NCI-H1694 (cell line): Measurements from ENCODE around the gene CAMK2D.
"Not testable (repeated sequence)": the region's sequence is repeated elsewhere in the genome, so short reads cannot be mapped to it uniquely, and the experiment has no call there.

Source experiments
- DNase-seq: peaks from one replicate; lab custom pipeline; 2025; lab: John Stamatoyannopoulos, UW

The CAMK2D gene

DNA sequence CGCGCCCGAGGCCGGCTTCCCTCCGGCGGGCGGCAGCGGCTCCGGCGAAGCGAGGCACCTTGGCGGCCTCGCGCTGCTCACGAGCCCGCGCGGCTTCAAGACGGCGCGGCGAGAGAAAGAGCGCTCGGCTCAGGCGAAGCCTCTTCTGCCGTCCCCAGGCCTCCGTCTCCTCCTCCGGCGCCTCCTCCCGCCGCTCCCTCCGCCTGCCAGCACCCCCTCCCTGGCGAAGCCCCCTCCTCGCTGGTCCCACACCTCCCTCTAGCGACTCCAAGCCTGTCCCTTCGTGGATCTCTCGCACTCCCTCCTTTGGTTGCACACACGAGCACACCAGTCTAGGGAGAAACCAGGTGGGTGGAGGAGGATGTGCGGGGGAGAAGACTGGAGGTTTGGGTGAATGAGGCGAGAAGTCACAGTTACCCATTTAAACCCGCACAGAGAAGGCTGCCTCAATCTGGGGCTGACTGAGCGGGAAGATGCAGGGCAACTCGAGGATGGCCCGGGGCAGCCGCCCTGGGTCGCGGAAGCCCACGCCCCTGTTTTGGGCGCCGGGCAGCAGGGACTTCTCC is at the start of gene CAMK2D:
CAMK2D (minus strand) TSS at position 119 of the 566 bp plus-strand sequence. CDS start 670 bp downstream, outside the sequence.
- peak; percentile 51 for DNase-seq

- no peak for DNase-seq
Measured at GRCh38 chr4:113810906-113811305, 49.4 kb upstream of the CAMK2D start.

DNA sequence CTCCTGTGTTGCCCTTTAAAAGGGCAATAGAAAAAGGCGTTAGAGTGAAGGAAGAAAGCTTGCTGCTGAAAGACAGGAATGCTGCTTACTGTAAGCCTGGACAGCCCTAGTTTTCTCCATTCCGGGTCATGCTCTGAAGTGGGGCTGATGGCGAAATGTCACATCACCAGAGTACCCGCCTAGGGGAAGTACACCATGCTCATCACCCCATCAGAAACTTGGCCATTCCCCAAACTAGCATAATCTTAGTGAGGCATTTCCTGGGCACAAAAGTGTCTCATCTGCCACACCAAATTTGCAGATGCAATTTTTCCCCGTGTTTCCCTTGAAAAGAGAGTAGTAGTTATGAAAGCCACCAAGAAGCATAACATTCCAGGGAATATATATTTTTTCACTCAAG is 47.8 kb upstream of the CAMK2D start:
- DNase-seq, result no peak

DNA sequence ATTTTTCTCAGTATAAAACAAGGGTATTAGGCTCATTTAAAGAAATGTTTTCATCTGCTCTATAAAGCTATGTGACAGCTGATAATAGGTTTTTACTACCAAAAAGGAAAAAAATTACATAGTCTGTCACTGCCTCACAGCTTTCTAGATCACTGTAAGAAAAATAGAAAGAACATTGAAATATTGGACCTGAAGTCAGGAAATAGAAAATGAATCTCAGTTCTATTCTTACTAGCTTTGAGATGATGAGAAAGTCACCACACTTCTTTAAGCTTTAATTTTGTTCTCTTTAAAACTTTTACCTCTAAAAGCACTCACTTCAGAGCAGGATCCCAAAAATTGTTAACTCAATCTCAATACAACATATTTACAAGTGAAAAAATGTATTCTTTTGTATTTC is 45.3 kb upstream of the CAMK2D start:
- no peak for DNase-seq

- no peak for DNase-seq
Measured at GRCh38 chr4:113801882-113802281, 40.3 kb upstream of the CAMK2D start.

DNA sequence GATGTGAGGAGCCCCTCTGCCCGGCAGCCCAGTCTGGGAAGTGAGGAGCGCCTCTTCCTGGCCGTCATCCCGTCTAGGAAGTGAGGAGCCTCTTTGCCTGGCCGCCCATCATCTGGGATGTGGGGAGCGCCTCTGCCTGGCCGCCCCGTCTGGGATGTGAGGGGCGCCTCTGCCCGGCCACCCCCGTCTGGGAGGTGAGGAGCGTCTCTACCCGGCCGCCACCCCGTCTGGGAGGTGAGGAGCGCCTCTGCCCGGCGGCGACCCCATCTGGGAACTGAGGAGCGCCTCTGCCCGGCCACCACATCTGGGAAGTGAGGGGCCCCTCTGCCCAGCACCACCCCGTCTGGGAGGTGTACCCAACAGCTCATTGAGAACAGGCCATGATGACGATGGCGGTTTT is 34.8 kb upstream of the CAMK2D start:
- not testable (repeated sequence) for DNase-seq

- DNase-seq, result no peak
Measured at GRCh38 chr4:113790478-113790877, 28.9 kb upstream of the CAMK2D start.

DNA sequence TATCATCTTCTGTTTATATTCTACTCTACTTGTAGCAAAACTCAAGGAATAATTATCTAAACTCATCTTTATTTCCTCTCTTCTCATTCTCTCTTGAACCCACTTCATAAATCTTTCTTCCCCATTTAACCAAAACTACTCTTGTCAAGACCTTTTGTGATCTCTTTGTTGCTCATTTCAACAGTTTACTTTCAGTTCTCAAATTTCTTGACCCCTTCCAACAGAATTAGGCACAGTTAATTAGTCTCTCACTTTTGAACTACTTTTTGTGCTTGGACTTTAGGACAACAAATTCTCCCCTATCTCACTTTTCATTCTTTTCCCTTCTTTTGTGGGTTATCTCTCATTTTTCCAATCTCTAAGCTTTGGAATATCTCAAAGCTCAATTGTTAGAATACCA is 27.4 kb upstream of the CAMK2D start:
- no peak for DNase-seq

- DNase-seq, result no peak
Measured at GRCh38 chr4:113785781-113786180, 24.2 kb upstream of the CAMK2D start.

GRCh38 chr4:113784497-113785250 is 23.1 kb upstream of the CAMK2D start:
- DNase-seq, result no peak

GRCh38 chr4:113783701-113784100 is 22.2 kb upstream of the CAMK2D start:
- no peak for DNase-seq

GRCh38 chr4:113783289-113783688 is 21.8 kb upstream of the CAMK2D start:
- DNase-seq, result no peak

DNA sequence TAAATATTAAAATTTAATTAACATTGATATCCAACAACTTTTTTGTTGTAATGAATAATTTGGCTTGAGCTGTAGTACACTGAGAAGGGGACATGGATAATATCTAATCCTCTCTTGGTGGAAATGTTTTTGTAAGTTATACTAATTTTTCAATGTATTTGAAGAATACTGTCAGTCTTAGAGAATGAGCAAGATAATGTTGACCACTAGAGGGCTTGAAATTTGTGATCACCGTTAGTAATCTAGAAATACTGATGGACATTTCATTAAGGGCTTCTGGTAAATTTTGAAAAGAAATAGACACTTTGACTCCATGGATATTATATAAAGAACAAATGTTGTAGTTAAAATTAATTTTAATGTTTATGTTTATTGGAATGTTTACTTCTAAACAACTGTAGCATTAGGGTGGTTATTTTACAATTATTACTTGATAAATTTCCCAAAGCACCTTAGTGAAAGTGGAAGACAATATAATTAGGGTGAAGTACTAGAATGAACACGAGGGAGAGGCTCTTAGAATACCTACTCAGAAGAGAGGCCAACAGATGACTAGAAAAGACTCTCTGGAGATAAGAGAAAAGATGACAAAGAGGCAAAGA is 20.0 kb upstream of the CAMK2D start:
- DNase-seq, result no peak

- no peak for DNase-seq
Measured at GRCh38 chr4:113776679-113777078, 15.1 kb upstream of the CAMK2D start.

DNA sequence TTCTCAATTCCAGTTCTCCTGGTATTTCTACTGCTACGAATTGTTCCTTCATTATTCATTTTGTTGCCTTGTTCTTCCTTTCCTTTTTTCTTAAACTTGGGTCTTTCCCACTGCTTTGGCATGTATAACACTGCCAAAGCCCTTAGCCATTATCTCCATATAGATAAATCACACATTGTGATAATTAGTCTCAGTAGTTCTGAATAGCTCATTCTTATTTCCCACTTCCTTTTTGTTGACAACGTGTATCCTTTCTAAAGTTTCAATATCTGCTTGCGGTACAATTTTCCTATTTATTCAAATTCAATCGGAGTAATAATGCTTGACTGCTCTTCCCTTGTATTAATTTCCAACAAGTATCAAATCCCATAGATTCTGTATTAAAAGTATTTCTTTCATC is 14.5 kb upstream of the CAMK2D start:
- DNase-seq, result no peak

- DNase-seq, result no peak
Measured at GRCh38 chr4:113773756-113774155, 12.2 kb upstream of the CAMK2D start.

DNA sequence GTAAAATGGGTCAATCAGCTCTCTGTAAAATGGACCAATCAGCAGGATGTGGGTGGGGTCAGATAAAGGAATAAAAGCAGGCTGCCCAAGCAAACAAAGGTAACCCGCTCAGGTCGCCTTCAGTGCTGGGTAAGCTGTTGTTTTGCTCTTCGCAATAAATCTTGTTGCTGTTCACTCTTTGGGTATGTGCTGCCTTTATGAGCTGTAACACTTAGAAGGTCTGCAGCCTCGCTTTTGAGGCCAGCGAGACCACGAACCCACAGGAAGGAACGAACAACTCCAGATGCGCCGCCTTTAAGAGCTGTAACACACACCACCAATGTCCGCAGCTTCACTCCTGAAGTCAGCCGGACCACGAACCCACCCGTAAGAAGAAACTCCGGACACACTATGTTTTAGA is 11.5 kb upstream of the CAMK2D start:
- DNase-seq, result no peak

GRCh38 chr4:113772319-113772718 is 10.8 kb upstream of the CAMK2D start:
- DNase-seq, result no peak

GRCh38 chr4:113769744-113770143 is 8.2 kb upstream of the CAMK2D start:
- no peak for DNase-seq

GRCh38 chr4:113768952-113769351 is 7.4 kb upstream of the CAMK2D start:
- DNase-seq, result no peak

- DNase-seq, result no peak
Measured at GRCh38 chr4:113766882-113767281, 5.3 kb upstream of the CAMK2D start.

GRCh38 chr4:113764720-113765264 is 3.3 kb upstream of the CAMK2D start:
- no peak for DNase-seq

DNA sequence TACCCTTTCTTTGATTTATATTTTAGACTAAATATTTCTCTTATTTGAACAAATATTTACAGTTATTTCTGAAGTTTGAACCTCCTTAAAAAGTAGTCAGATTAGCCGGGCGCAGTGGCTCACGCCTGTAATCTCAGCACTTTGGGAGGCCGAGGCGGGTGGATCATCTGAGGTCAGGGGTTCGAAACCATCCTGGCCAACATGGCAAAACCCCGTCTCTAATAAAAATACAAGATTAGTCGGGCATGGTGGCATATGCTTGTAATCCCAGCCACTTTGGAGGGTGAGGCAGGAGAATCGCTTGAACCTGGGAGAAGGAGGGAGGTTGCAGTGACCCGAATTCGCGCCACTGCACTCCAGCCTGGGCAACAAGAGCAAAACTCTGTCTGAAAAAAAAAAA is 2.4 kb upstream of the CAMK2D start:
- DNase-seq, result not testable (repeated sequence)

DNA sequence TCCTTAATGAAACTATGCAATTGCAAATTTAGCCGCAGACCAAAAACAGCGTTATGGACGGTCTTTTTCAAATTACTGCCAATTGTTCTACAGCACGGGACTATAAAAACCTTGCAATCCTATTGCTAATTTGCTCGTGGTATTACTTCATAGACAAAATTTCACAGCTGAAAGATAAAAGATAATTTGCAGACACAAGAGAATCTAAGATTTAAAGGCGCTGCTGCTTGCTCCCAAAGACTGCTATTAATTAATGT is 1.4 kb upstream of the CAMK2D start:
- no peak for DNase-seq
